Measurements from ENCODE around the gene CAMK1D. TPM values are rescaled to one million over a fixed set of nuclear protein-coding genes. Genes with fewer than 3 reads are reported as not detected.

The CAMK1D gene
- total and polyA plus RNA-seq, 2 of the 8 experiments (the other 6 are each of a cell fraction or from before 2014, with no cell fraction given) = 3.5 to 10.6 TPM

DNA sequence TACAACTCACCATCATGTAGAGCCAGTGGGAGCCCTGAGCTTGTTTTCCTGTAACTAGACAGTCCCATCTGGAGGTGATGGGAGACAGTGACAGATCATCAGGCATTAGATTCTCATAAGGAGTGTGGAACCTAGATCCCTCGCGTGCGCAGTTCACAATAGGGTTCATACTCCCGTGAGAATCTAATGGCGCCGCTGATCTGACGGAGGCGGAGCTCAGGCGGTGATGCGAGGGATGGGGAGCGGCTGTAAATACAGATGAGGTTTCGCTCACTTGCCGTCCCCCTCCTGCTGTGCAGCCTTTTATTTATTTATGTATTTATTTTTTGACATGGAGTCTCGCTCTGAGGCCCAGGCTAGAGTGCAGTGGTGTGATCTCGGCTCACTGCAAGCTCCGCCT, 139.3 kb downstream of the CAMK1D start:
- ChIA-PET CTCF (ENCODE audit: partially characterized antibody) (no interaction called here), POLR2A (ENCODE audit: partially characterized antibody) (no interaction called here)
- no peak overlapping the region for H3K23ac ChIP-seq (ENCODE audit: insufficient read length)
- peaks cover 0 to 14% (median 6%) of the 10 kb centered on the region in 4 experiments; a peak in 6 of 7 replicates for H3K4me1 ChIP-seq (replicated peaks in 1 of 4; ENCODE audit: control insufficient read depth in 3 of 4, insufficient read depth in 4 of 4, low read length in 3 of 4)
- WGBS, 2 experiments (ENCODE audit: extremely low coverage in 1 of 2, insufficient coverage in 1 of 2, insufficient read length in 1 of 2, insufficient replicate concordance in 2 of 2, low coverage in 1 of 2, low lambda C conversion rate in 2 of 2, missing lambda C conversion rate in 1 of 2) = 85% methylated on average over 16 of the region's 16 CpGs; no CpG with 5 or more reads in 1 of the 2 experiments
- H3K23me2 ChIP-seq (ENCODE audit: low read depth, low read length) = no peaks in the 10 kb centered on the region
- H4K20me1 ChIP-seq (replicated peaks in 1 of 2; ENCODE audit: control insufficient read depth in 1 of 2, insufficient read depth in 2 of 2, low read length in 2 of 2) = no peaks in the 10 kb centered on the region
- H3K56ac ChIP-seq (replicated peaks; ENCODE audit: insufficient read length, low read depth, low read length) = no peak overlapping the region
- no peak overlapping the region for H2AK5ac ChIP-seq (ENCODE audit: low read depth, low read length)
- no peak overlapping the region for H4K91ac ChIP-seq (replicated peaks; ENCODE audit: insufficient read length, low read length)
- no peaks in the 10 kb centered on the region for H3K27me3 ChIP-seq (replicated peaks in 1 of 4; ENCODE audit: control insufficient read depth in 3 of 4, extremely low read depth in 1 of 4, insufficient read depth in 3 of 4, low read length in 3 of 4)
- no peak overlapping the region for H3K18ac ChIP-seq (ENCODE audit: extremely low read depth, low read length)
- H2AFZ ChIP-seq (ENCODE audit: low read length) = no peak overlapping the region
- no peak overlapping the region for H3K14ac ChIP-seq (ENCODE audit: insufficient read length)
- TF ChIP-seq, protein P1, sequence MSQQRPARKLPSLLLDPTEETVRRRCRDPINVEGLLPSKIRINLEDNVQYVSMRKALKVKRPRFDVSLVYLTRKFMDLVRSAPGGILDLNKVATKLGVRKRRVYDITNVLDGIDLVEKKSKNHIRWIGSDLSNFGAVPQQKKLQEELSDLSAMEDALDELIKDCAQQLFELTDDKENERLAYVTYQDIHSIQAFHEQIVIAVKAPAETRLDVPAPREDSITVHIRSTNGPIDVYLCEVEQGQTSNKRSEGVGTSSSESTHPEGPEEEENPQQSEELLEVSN (IDR thresholded peaks at IDR 0.05) = no peak
- TF ChIP-seq MAFK (IDR thresholded peaks at IDR 0.05; ENCODE audit: low read depth, low read length) (no peak), CBX8 (IDR thresholded peaks at IDR 0.05; ENCODE audit: borderline replicate concordance, low read depth, low read length) (no peak), POLR2A (IDR thresholded peaks at IDR 0.05; ENCODE audit: control extremely low read depth in 1 of 2, low read depth in 2 of 2, low read length in 2 of 2) (no peak), BACH1 (IDR thresholded peaks at IDR 0.05; ENCODE audit: low read length) (no peak), FOSL1 (IDR thresholded peaks at IDR 0.05; ENCODE audit: insufficient read depth, low read depth, low read length) (no peak), CREB1 (IDR thresholded peaks at IDR 0.05) (no peak), RAD21 (IDR thresholded peaks at IDR 0.05 in 1 of 2, conservative IDR thresholded peaks at IDR 0.05 in 1 of 2; ENCODE audit: low read depth in 2 of 2, low read length in 2 of 2) (no peak), JUN (IDR thresholded peaks at IDR 0.05; ENCODE audit: low read depth, low read length) (no peak), RFX5 (IDR thresholded peaks at IDR 0.05; ENCODE audit: borderline replicate concordance, low read depth, low read length) (no peak), SP2 (IDR thresholded peaks at IDR 0.05; ENCODE audit: low read length) (no peak), CEBPB (IDR thresholded peaks at IDR 0.05; ENCODE audit: low read depth, low read length) (no peak)
- TF ChIP-seq, protein P2, sequence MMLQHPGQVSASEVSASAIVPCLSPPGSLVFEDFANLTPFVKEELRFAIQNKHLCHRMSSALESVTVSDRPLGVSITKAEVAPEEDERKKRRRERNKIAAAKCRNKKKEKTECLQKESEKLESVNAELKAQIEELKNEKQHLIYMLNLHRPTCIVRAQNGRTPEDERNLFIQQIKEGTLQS (IDR thresholded peaks at IDR 0.05; ENCODE audit: insufficient read depth, low read depth, low read length) = no peak
- no peak overlapping the region for H3K4me3 ChIP-seq (ENCODE audit: extremely low read depth in 1 of 4, insufficient read depth in 2 of 4, low read depth in 3 of 4, low read length in 4 of 4)
- H3K79me2 ChIP-seq (ENCODE audit: control insufficient read depth in 1 of 2, insufficient read depth in 2 of 2, low read length in 2 of 2) = no peaks in the 10 kb centered on the region
- H2BK12ac ChIP-seq (ENCODE audit: low read depth, low read length) = no peak overlapping the region
- DNase-seq (ENCODE audit: low read depth in 1 of 2, low spot score in 2 of 2) (no peak), FAIRE-seq (no peak)
- no peak overlapping the region for H2BK15ac ChIP-seq (ENCODE audit: low read length)
- peaks cover 3 to 4% of the 10 kb centered on the region in 2 experiments; a peak in 2 of 4 replicates for H3K9me3 ChIP-seq (ENCODE audit: insufficient read depth in 2 of 2, low read depth in 1 of 2, low read length in 1 of 2)
- H2BK5ac ChIP-seq (ENCODE audit: low read depth, low read length) = no peak overlapping the region
- H3K9ac ChIP-seq (replicated peaks in 1 of 4; ENCODE audit: extremely low read depth in 1 of 4, low read depth in 3 of 4, low read length in 3 of 4) = no peak overlapping the region
- H3K4me2 ChIP-seq (ENCODE audit: insufficient read depth in 1 of 2, low read depth in 2 of 2, low read length in 2 of 2) = no peak overlapping the region
- no peaks in the 10 kb centered on the region for H3K36me3 ChIP-seq (ENCODE audit: control insufficient read depth in 2 of 4, insufficient read depth in 4 of 4, low read length in 3 of 4)
- H2BK20ac ChIP-seq (ENCODE audit: low read length) = no peak overlapping the region
- H3K4ac ChIP-seq (replicated peaks; ENCODE audit: insufficient read length, low read depth, low read length) = no peak overlapping the region
- H2BK120ac ChIP-seq (replicated peaks; ENCODE audit: low read depth, low read length) = no peak overlapping the region
- no peak overlapping the region for H3K27ac ChIP-seq (ENCODE audit: low read depth, low read length)
- H4K8ac ChIP-seq (ENCODE audit: extremely low read depth, insufficient read depth, low read length) = no peak overlapping the region
- no peak overlapping the region for H4K5ac ChIP-seq (ENCODE audit: insufficient read length, low read depth, low read length)
- H3K79me1 ChIP-seq (ENCODE audit: low read depth, low read length) = no peaks in the 10 kb centered on the region

Measured in H1 (cell line).